GM18951 (cell line): ENCODE data around the gene PRKRA.

Experiments used
- POLR2A ChIP-seq: IDR thresholded peaks from 4 replicates; pipeline ENCODE4 v1.6.1; 2011; ENCODE audit warnings: mild to moderate bottlenecking; ENCODE audit not compliant: insufficient read length, insufficient read depth; ENCODE audit errors: extremely low read depth
- in situ Hi-C: fragments of 300-500 bp; cut with MboI; formaldehyde crosslinking; loops from one replicate; pipeline ENCODE4 v1.12.0; 2022; ENCODE audit warnings: low sequenced_read_pairs, mixed read lengths, inconsistent platforms; ENCODE audit not compliant: unreplicated experiment

Gene PRKRA

GRCh38 chr2:178448968-178449661 lies 1.9 kb downstream of the PRKRA start:
- in situ Hi-C loops: no loop called here
- no peak for TF ChIP-seq POLR2A

- no peak for TF ChIP-seq POLR2A
- in situ Hi-C loops: no loop called here
These were observed 9.5 kb downstream of the PRKRA start for GRCh38 chr2:178441426-178441825.

GRCh38 chr2:178436662-178437061 lies 14.3 kb downstream of the PRKRA start:
- in situ Hi-C loops: no loop called here
- no peak for TF ChIP-seq POLR2A

GRCh38 chr2:178429336-178429735 lies 21.6 kb downstream of the PRKRA start:
- in situ Hi-C loops: no loop called here
- TF ChIP-seq POLR2A: no peak

- in situ Hi-C loops: no loop called here
- TF ChIP-seq POLR2A: no peak
These were observed 22.6 kb downstream of the PRKRA start for GRCh38 chr2:178428396-178428806.

GRCh38 chr2:178427458-178427857 lies 23.5 kb downstream of the PRKRA start:
- in situ Hi-C loops: no loop called here

GRCh38 chr2:178426388-178426787 lies 24.6 kb downstream of the PRKRA start:
- no peak for TF ChIP-seq POLR2A
- in situ Hi-C loops: no loop called here

More at GRCh38 chr2:178427458-178427857, 23.5 kb downstream of the PRKRA start:
- no peak for TF ChIP-seq POLR2A

GRCh38 chr2:178425255-178425827 lies 25.6 kb downstream of the PRKRA start:
- no peak for TF ChIP-seq POLR2A
- in situ Hi-C loops: no loop called here

GRCh38 chr2:178423746-178424145 lies 27.2 kb downstream of the PRKRA start:
- in situ Hi-C loops: loop anchor here (25.0 kb wide), 1 partner anchor 311 kb away; the partner anchor contains the start of gene RBM45

- in situ Hi-C loops: loop anchor here (25.0 kb wide), 1 partner anchor 310 kb away; the partner anchor contains the start of gene RBM45
- no peak for TF ChIP-seq POLR2A
These were observed 28.9 kb downstream of the PRKRA start for GRCh38 chr2:178422097-178422496.

- in situ Hi-C loops: loop anchor here (25.0 kb wide), 1 partner anchor 308 kb away; the partner anchor contains the start of gene RBM45
These were observed 30.4 kb downstream of the PRKRA start for GRCh38 chr2:178420463-178420999.

GRCh38 chr2:178419123-178419522 lies 31.9 kb downstream of the PRKRA start:
- in situ Hi-C loops: loop anchor here (25.0 kb wide), 1 partner anchor 307 kb away; the partner anchor contains the start of gene RBM45
- no peak for TF ChIP-seq POLR2A

More at GRCh38 chr2:178420463-178420999, 30.4 kb downstream of the PRKRA start:
- no peak for TF ChIP-seq POLR2A

- in situ Hi-C loops: loop anchor here (25.0 kb wide), 1 partner anchor 306 kb away; the partner anchor contains the start of gene RBM45
- no peak for TF ChIP-seq POLR2A
These were observed 32.5 kb downstream of the PRKRA start for GRCh38 chr2:178418426-178418825.

- no peak for TF ChIP-seq POLR2A
- in situ Hi-C loops: loop anchor here (25.0 kb wide), 1 partner anchor 306 kb away; the partner anchor contains the start of gene RBM45
These were observed 33.1 kb downstream of the PRKRA start for GRCh38 chr2:178417916-178418315.
